GM12891 (cell line): Measurements from ENCODE around the gene MCUR1.
"Not testable (repeated sequence)": the region's sequence is repeated elsewhere in the genome, so short reads cannot be mapped to it uniquely, and the experiment has no call there.

Source experiments
- DNase-seq: peaks from one replicate; pipeline ENCODE4 v3.0.0; 2011; ENCODE audit warnings: low spot score; ENCODE audit not compliant: insufficient read length
- FAIRE-seq: peaks from 2 replicates; lab custom pipeline; 2011; peaks lifted over from hg19 to GRCh38; lab: Jason Lieb, UNC
- PAX5 ChIP-seq: IDR thresholded peaks from 2 replicates; pipeline ENCODE4 v1.6.1; 2011; ENCODE audit warnings: low read length, moderate library complexity, mild to moderate bottlenecking; ENCODE audit not compliant: insufficient read depth, severe bottlenecking
- POLR2A ChIP-seq: IDR thresholded peaks from 2 replicates; pipeline ENCODE4 v1.6.1; 2011; ENCODE audit warnings: low read depth, low read length, control low read depth
- POLR2AphosphoS5 ChIP-seq: IDR thresholded peaks from 2 replicates; pipeline ENCODE4 v1.6.1; 2011; ENCODE audit warnings: low read depth, low read length, control low read depth
- POU2F2 ChIP-seq: IDR thresholded peaks from 2 replicates; pipeline ENCODE4 v1.6.1; 2011; ENCODE audit warnings: low read depth, mild to moderate bottlenecking, control low read depth, low read length, moderate library complexity
- SPI1 ChIP-seq: IDR thresholded peaks from 2 replicates; pipeline ENCODE4 v1.6.1; 2011; ENCODE audit warnings: low read depth, low read length, control low read depth
- TAF1 ChIP-seq: IDR thresholded peaks from 2 replicates; pipeline ENCODE4 v1.6.1; 2011; ENCODE audit warnings: low read depth, low read length, control low read depth

MCUR1 gene

GRCh38 chr6:13848522-13849150 lies 34.3 kb upstream of the MCUR1 start:
- FAIRE-seq (no peak), DNase-seq (no peak)
- TF ChIP-seq POLR2AphosphoS5: no peak
- TF ChIP-seq POLR2A: no peak

GRCh38 chr6:13847326-13848050 lies 33.1 kb upstream of the MCUR1 start:
- DNase-seq: no peak
- no peak for FAIRE-seq
- TF ChIP-seq PAX5 (no peak), SPI1 (no peak), POLR2A (no peak), TAF1 (no peak), POLR2AphosphoS5 (no peak), POU2F2 (no peak)

GRCh38 chr6:13846841-13847240 lies 32.5 kb upstream of the MCUR1 start:
- no peak for FAIRE-seq
- TF ChIP-seq PAX5: no peak
- no peak for TF ChIP-seq SPI1
- TF ChIP-seq POLR2AphosphoS5: no peak
- no peak for TF ChIP-seq POLR2A
- TF ChIP-seq TAF1: no peak
- TF ChIP-seq POU2F2: no peak
- DNase-seq: no peak

- FAIRE-seq (no peak), DNase-seq (no peak)
- no peak for TF ChIP-seq POU2F2
- TF ChIP-seq POLR2AphosphoS5: no peak
- no peak for TF ChIP-seq PAX5
- no peak for TF ChIP-seq POLR2A
- TF ChIP-seq SPI1: no peak
- no peak for TF ChIP-seq TAF1
Observed at GRCh38 chr6:13841936-13842335, 27.6 kb upstream of the MCUR1 start.

- TF ChIP-seq TAF1: no peak
- TF ChIP-seq SPI1: no peak
- no peak for TF ChIP-seq POU2F2
- TF ChIP-seq POLR2AphosphoS5: no peak
- no peak for TF ChIP-seq POLR2A
- TF ChIP-seq PAX5: no peak
- no peak for FAIRE-seq
- no peak for DNase-seq
Observed at GRCh38 chr6:13838616-13839015, 24.3 kb upstream of the MCUR1 start.

GRCh38 chr6:13836170-13836569 lies 21.8 kb upstream of the MCUR1 start:
- TF ChIP-seq TAF1: no peak
- no peak for FAIRE-seq
- DNase-seq: no peak

GRCh38 chr6:13834790-13835189 lies 20.4 kb upstream of the MCUR1 start:
- no peak for DNase-seq
- TF ChIP-seq SPI1 (peak; percentile 67), POLR2AphosphoS5 (no peak)
- FAIRE-seq: no peak

- FAIRE-seq, DNase-seq: not testable (repeated sequence)
Observed at GRCh38 chr6:13834018-13834417, 19.7 kb upstream of the MCUR1 start.

GRCh38 chr6:13832778-13833177 lies 18.4 kb upstream of the MCUR1 start:
- TF ChIP-seq POLR2A (no peak), TAF1 (no peak), SPI1 (no peak), POU2F2 (no peak), PAX5 (no peak), POLR2AphosphoS5 (no peak)

GRCh38 chr6:13831615-13832014 lies 17.3 kb upstream of the MCUR1 start:
- DNase-seq (no peak), FAIRE-seq (no peak)
- no peak for TF ChIP-seq POLR2AphosphoS5
- TF ChIP-seq PAX5: no peak
- TF ChIP-seq POU2F2: peak; percentile 21; the same call in 1 of the 2 replicates
- TF ChIP-seq SPI1: peak; percentile 77
- no peak for TF ChIP-seq POLR2A

More at GRCh38 chr6:13832778-13833177, 18.4 kb upstream of the MCUR1 start:
- FAIRE-seq (no peak), DNase-seq (no peak)

- FAIRE-seq (no peak), DNase-seq (no peak)
- TF ChIP-seq POLR2A (no peak), PAX5 (no peak), TAF1 (no peak), POU2F2 (no peak), SPI1 (no peak), POLR2AphosphoS5 (no peak)
Observed at GRCh38 chr6:13830803-13831202, 16.4 kb upstream of the MCUR1 start.

- FAIRE-seq, DNase-seq: not testable (repeated sequence)
Observed at GRCh38 chr6:13829419-13829818, 15.1 kb upstream of the MCUR1 start.

- not testable (repeated sequence) for DNase-seq, FAIRE-seq
Observed at GRCh38 chr6:13828656-13829301, 14.4 kb upstream of the MCUR1 start.
